HG03108 (cell line): ENCODE results near the gene VPS45.
"Not testable (repeated sequence)": the region's sequence is repeated elsewhere in the genome, so short reads cannot be mapped to it uniquely, and the experiment has no call there.

ENCODE experiments used
- ATAC-seq: cut with Tn5 transposase; IDR thresholded peaks from one replicate; pipeline ENCODE4 v1.9.1; 2021; ENCODE audit warnings: moderate library complexity; ENCODE audit not compliant: unreplicated experiment

VPS45 gene, protein sequence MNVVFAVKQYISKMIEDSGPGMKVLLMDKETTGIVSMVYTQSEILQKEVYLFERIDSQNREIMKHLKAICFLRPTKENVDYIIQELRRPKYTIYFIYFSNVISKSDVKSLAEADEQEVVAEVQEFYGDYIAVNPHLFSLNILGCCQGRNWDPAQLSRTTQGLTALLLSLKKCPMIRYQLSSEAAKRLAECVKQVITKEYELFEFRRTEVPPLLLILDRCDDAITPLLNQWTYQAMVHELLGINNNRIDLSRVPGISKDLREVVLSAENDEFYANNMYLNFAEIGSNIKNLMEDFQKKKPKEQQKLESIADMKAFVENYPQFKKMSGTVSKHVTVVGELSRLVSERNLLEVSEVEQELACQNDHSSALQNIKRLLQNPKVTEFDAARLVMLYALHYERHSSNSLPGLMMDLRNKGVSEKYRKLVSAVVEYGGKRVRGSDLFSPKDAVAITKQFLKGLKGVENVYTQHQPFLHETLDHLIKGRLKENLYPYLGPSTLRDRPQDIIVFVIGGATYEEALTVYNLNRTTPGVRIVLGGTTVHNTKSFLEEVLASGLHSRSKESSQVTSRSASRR

DNA sequence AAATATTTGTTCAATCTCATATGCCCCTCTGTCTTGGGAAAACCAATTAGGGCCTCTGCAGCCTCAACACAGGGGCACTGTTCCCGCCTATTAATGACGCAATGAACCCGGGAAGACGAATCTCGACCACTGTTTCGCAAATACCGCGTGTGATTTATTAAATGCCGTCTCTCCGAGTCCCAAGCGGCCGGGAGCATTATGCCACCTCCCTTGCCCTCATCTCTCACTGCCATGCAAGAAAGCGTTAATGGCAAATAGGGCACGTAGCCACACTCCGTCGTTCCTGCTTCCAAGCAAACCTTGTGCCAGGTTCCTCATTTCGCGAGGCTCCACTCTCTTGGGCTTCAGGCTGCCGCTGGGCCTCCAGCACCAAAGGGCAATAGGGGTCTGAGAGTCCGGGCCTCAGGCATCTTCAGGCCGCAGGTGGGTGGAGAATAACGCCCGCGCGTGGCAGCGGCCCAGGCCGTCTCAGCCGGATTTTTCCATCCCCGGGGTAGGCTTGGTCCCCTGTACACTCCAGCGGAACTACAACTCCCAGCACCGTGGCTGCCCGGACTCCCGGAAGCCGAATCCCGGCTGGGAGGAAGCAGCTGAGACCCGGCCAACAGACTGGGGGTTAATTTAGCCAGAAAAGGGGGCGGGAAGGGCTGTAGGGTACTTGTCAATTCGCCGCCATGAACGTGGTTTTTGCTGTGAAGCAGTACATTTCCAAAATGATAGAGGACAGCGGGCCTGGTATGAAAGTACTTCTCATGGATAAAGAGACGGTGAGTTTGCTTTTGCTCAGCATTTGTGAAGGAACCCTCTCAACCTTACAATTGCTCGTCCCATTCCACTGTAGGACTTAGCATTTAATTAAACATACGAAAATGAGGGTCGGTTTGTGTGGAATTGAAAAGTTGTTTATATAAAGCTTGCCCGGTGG is at the start of gene VPS45:
TSS of gene VPS45 (plus strand) at position 593 of the 925 bp plus-strand sequence. CDS start at position 675, 82 bp downstream.
- ATAC-seq: peak; percentile 90

DNA sequence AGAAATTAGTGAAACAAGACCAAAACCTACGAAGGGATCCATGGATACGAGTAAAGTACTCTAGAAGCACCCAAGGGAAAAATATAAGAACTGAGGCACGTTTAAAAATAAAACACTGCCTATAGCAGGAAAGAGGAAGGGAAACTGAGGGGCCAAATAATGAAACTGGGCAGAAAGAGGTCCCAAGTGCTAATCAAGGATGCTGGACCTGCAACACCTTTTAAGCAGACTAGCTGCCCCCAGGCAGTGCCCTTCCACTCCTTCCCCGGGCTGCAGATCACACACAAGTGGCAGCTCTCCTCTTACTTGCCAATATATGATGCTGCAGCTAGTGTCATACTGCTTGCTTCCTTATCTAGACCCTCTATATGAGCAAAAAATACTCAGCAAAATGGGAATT is 49.4 kb upstream of the VPS45 start:
- no peak for ATAC-seq

DNA sequence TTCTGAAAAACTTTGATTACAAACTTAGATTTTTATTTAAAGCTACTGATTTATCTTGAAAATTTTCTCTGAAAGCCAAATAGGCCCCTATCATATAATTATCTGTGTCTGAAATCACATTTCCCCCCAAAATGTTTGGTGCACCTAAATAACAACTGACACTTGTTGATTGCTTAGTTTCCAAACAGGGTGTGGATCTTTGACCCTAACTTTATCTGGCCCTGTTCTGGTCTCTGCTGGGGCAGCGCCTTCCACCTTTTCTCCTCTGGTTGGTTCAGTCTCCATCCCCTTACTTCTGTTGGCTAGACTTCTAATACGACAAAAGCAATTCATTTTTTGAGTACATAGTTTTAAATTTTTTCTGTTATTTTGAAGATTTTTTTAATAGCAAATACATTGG is 46.9 kb upstream of the VPS45 start:
- ATAC-seq: no peak

DNA sequence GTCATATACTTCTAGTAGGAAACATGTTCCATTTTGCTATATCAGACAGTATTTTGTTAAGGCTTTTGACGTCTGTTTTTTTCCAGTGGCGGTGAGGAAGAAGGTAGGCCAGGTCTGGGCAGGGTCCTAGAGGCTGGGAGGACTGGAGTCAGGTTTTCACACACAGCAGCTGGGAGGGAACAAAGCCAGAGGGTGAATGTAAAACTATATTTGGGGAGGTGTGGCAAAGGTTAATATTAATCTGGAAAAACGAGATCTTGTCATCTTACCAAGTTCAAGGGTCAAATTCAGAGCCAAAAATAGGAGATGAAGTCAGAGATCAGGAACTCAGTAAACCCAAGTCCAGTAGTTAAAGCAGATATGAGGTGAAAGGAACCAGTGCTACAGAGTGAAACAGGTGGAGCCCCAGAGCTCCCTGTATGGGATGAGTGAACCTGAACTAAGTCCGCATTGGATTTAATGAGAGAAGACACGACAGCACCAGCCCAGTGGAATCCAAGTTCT is 46.3 kb upstream of the VPS45 start:
- no peak for ATAC-seq

DNA sequence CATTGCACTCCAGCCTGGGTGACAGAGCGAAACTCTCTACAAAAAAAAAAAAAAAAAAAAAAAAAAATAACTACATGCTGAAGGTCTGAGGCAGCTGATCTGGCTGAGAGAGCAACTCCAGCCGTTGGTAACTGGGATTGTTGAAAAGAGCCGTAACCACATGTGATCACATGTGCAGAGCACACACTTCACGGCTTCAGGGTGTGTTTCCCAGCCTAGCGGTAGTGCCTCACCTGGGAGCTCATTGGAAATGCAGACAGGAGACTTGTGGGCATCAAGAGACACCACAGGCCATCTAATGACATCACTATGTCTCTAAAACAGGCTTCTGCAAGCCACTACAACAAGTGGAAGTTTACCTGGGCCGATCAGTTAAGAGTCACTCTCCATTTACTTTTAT is 45.2 kb upstream of the VPS45 start:
- no peak for ATAC-seq

DNA sequence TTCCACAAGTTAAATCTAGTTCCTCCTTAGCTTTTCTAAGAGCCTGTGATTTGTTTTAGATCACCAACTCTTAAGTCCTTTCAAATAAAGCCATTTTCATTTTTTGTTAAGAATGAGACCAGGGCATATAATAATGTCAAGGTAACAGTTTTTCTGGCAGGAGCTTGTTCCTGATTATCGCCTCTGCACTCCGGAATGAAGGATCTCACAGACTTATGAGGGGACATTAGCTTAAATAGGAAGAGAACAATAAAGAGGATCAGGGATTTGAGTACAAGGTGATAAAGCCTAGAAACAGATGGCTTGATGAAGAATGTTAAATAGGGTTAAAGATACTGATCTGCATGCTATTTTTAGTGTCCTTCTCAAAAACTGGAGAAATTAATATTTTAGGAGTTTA is 43.4 kb upstream of the VPS45 start:
- ATAC-seq: no peak

DNA sequence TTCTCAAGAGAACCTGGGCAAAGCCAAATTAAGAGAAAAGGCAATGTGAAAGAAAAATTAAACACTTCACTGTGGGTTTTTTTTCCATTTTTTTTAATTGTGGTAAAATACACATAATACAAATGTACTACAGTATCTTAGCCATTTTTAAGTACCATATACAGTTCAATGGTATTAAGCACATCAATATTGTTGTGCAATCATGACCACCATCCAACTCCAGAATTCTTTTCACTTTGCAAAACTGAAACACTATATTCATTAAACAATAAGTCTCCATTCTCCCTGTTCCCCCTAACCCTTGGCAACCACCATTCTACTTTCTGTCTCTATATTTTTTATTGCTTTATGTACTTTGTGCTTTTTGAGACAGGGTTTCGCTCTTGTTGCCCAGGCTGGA is 39.3 kb upstream of the VPS45 start:
- ATAC-seq: no peak

DNA sequence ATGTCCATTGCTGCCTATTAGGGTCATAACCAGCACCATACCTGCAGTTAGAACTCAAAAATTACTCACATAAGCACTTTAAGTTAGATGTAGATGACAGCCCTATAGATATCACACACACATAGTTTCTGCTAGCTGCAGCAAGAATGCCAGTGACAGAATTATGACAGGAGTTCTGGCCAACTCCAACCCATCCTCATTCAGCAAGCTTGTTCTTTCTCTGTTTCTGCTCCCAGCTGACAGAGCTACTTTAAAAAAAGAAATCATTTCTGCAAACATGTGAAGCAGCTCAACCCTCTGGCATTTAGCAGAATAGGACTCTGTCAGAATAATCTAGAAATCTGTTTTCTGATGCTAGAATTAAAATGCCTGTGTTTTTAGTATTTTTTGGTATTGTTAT is 33.2 kb upstream of the VPS45 start:
- no peak for ATAC-seq

DNA sequence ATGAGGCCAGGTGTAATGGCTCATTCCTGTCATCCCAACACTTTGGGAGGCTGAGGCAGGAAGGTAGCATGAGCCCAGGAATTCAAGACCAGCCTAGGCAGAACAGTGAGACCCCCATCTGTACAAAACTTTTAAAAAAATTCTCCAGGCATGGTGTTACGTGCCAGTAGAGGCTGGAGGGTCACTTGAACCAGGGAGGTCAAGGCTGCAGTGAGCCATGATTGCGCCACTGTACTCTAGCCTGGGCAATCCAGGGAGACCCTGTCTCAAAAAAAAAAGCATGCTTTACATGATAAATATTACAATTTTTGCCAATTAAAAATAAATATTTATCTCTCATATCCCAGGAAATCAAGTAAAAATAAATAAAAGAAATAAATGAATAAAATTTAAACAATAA is 17.6 kb upstream of the VPS45 start:
- ATAC-seq: no peak

DNA sequence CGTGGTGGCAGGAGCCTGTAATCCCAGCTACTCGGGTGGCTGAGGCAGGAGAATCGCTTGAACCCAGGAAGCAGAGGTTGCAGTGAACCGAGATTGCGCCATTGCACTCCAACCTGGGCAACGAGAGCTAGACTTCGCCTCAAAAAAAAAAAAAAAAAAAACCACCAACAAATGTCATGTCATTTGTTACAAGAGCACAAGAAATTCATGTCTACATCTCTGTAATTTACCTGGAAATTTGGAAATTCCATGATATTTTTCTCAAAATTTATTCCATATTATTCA is 16.5 kb upstream of the VPS45 start:
- ATAC-seq: no peak

DNA sequence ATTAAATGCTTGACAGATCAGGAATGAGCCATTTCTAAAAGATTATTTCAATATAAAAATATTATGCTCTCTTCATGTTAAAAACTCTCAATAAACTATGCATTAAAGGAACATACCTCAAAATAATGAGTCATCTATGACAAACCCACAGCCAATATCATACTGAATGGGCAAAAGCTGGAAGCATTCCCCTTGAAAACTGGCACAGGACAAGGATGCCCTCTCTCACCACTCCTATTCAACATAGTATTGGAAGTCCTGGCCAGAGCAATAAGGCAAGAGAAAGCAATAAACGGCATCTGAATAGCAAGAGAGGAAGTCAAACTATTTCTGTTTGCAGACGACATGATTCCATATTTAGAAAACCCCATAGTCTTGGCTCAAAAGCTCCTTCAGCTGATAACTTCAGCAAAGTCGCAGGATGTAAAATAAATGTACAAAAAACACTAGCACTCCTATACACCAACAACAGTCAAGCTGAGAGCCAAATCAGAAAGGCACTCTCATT is 15.6 kb upstream of the VPS45 start:
- ATAC-seq: not testable (repeated sequence)

DNA sequence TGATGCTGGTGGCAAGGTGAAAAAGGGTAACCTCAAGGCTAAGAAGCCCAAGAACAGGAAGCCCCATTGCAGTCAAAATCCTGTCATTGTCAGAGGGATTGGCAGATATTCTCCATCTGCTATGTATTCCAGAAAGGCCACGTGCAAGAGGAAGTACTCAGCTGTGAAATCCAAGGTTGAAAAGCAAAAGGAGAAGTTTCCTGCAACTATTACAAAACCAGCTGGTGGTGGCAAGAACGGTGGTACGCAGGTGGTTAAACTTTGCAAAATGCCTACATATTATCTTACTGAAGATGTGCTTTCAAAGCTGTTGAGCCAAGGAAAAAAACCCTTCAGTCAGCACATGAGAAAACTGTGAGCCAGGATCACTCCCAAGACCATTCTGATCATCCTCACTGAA is 13.7 kb upstream of the VPS45 start:
- no peak for ATAC-seq

DNA sequence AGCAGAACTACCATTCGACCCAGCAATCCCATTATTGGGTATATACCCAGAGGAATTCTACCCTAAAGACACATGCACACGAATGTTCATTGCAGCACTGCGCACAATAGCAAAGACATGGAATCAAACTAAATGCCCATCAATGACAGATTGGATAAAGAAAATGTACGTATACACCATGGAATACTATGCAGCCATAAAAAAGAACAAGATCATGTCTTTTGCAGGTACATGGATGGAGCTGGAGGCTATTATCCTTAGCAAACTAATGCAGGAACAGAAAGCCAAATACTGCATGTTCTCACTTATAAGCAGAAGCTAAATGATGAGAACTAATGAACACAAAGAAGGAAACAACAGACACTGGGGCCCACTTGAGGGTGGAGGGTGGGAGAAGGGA is 12.1 kb upstream of the VPS45 start:
- not testable (repeated sequence) for ATAC-seq

DNA sequence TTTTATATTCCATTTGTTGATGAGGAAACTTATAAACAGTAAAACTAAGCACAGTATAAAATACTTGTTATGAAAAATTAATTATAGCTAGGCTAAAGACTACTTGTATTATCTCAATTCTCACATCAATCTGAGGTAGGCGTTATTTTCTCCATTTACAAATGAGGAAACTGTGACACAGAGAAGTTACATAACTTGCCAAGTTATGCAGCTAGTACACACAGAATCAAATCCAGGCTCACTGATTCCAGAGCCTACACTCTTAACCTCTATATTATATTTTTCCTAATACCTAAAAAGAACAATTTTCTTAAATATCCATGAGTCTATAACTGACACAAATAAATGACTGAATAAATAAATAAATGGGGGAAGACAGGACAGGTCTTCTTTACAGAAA is 11.2 kb upstream of the VPS45 start:
- ATAC-seq: no peak

DNA sequence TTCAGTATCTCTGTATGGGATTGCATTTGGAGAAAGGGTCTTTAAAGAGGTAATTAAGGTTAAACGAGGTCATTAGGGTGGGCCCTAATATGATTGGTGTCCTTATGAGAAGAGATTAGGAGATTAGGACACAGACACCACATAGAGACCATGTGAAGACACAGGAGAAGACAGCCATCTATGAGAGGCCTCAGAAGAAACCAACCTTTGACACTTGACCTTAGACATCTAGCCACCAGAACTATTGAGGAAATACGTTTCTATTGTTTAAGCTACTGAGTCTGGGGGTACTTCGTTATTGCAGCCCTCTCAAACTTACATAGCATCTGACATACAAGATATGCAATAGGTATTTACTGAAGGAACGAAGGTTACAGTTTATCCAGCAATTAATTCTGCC is 7.3 kb upstream of the VPS45 start:
- ATAC-seq: no peak

DNA sequence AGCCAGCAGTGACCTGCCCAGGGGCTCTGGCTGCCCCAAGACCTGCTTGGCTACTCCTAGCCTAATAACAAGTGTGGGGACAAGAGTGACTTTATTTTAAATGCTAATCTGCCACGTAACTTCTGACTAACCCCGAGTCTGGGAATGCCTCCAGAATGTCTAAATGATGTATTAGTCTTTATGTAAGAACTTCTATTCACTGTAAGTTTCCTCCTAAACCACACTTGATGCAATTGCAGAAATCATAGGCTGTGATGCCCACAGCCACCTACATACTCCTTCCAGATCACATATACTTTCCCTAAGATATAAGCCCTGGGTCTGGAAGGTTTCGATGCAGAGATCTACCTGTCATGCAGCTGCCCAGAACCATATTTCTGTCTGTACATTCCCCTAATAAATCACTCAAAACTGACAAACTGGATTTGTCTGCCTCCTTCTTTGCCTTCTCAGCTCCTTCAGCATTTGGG is 5.9 kb upstream of the VPS45 start:
- ATAC-seq: no peak

DNA sequence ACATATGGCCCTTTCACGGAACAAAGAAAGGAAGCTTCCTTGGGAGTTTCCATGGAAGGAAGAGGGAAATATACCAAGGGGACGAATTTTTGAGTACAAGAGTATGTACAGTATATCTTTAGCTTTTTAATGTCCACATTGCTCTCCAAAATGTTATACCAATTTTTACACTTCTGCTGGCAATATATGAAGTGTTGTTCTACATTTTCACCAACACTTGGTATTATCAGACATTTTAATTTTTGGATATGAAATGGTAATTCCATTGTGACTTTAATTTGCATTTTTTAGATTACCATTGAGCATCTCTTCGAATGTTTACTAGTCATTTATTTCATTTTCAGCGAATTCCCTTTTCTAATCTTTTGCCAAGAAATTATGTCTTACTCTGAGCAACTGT is 5.5 kb upstream of the VPS45 start:
- ATAC-seq: no peak

DNA sequence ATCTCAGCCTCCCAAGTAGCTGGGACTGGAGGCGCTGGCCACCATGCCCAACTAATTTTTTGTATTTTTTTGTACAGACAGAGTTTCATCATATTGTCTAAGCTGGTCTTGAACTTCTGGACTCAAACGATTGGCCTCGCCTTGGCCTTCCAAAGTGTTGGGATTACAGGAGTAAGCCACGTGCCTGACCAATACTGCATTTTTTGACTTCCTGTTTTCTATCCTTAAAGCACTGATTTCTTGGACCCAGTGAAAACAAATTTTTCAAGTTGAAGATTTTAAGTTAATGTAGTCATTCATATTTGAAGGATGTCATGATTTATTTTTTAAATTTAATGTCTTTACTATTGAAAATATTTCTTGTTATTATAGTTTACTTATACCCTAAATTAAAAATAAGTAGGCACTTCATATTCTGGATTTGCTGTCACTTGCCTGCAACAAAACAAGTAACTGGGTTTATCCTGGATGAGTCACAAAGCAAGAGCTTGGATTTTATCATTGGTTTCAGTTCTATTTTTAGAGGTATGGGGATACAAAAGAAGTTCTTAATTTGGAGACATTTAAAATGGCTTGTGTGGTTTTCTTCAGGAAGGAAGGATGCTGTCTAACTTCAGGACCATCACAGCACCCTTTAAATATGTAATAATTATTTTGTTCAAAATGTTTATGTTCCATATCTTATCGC is 2.2 kb upstream of the VPS45 start:
- no peak for ATAC-seq

DNA sequence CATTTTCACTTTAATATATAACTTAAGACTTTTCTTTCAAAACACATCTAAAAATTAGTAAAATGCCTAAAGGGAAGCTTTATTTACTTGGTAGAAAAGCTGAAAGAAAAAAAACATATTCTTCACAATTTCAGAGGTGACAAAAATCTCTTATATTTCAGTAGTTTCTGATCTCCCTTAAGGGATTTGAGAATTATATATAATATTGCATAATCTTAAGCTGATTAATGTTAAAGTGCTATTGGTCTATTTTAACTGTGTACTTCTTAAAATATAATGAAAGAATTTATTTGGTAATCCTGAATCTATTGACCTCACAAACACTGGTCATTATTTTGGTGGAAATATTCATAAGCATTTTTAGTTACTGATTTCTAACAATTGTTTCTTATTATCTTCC is 1.2 kb upstream of the VPS45 start:
- ATAC-seq: no peak

DNA sequence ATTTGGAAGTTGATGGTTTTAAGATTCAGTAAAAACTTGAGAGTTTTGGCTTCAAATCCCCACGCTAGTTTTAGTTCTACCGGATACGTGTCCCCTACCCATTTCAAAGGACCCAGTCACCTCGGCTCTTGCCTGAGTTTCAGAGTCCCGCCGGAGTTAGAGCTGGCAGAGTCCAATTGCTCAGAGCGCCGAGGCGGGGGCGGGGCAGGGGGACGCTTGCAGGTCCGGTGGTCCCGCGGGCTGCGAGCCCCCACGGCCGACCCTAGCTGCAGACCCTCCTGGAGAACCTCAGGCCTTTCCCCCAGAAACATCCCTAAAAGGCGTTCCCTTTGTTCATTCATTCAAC is 765 bp upstream of the VPS45 start:
- no peak for ATAC-seq

DNA sequence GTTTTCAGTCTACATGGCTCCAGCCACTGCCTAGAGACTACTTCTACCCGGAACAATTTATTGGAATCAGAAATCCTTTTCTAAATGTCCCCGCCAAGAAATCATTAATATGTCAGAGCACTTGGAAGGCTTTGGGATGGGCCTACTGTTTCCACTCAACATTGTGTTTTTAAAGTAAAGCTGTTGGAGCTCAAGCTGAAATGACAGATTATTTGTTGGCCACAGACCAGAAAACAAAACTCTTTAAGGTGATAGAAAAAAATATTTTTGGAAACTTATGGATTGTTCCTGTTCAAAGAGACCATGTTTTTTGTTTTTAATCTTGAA is 496 bp downstream of the VPS45 start:
- no peak for ATAC-seq
